GM23338 (cell line): ENCODE data around the gene MAD1L1. TPM values are rescaled to one million over a fixed set of nuclear protein-coding genes. Genes with fewer than 3 reads are reported as not detected.

ENCODE experiments used
- ATAC-seq: fragments of 200-7000 bp; cut with Tn5 transposase; 3 replicates; pipeline ENCODE4 v1.9.1; 2020
- DNase-seq: peaks from one replicate; pipeline ENCODE4 v3.0.0-alpha.2; 2015; ENCODE audit warnings: low spot score
- H2AFZ ChIP-seq: fragments of 200-600 bp; sonication (generic); 2 replicates; pipeline ENCODE4 v1.8.0; 2016; ENCODE audit warnings: antibody characterized with exemption, mild to moderate bottlenecking, moderate library complexity
- H3F3A ChIP-seq: fragments of 200-600 bp; sonication (generic); replicated peaks from 2 replicates; pipeline ENCODE4 v1.8.0; 2017; ENCODE audit warnings: antibody characterized with exemption, mixed run types, low read depth
- H3K27ac ChIP-seq: fragments of 200-600 bp; sonication (generic); 2 replicates; pipeline ENCODE4 v1.6.1; 2016; ENCODE audit warnings: low read depth
- H3K27me3 ChIP-seq: fragments of 200-600 bp; sonication (generic); 2 replicates; pipeline ENCODE4 v1.8.0; 2016; ENCODE audit warnings: mild to moderate bottlenecking, mixed run types, moderate library complexity; ENCODE audit not compliant: insufficient read depth
- H3K36me3 ChIP-seq: fragments of 200-600 bp; sonication (generic); 2 replicates; pipeline ENCODE4 v1.8.0; 2016; ENCODE audit warnings: mild to moderate bottlenecking; ENCODE audit not compliant: insufficient read depth
- H3K4me1 ChIP-seq: fragments of 200-600 bp; sonication (generic); 2 replicates; pipeline ENCODE4 v1.8.0; 2016; ENCODE audit warnings: mild to moderate bottlenecking, moderate library complexity; ENCODE audit not compliant: insufficient read depth
- H3K4me2 ChIP-seq: fragments of 200-600 bp; sonication (generic); 2 replicates; pipeline ENCODE4 v1.7.1; 2017; ENCODE audit warnings: mixed run types
- H3K4me3 ChIP-seq: fragments of 200-600 bp; sonication (generic); 2 replicates; pipeline ENCODE4 v1.6.1; 2016; ENCODE audit warnings: mixed run types
- H3K79me2 ChIP-seq: fragments of 200-600 bp; sonication (generic); replicated peaks from 2 replicates; pipeline ENCODE4 v1.8.0; 2017; ENCODE audit warnings: mild to moderate bottlenecking; ENCODE audit not compliant: insufficient read depth
- H3K9me2 ChIP-seq: fragments of 200-600 bp; sonication (generic); 2 replicates; pipeline ENCODE4 v1.8.0; 2017; ENCODE audit not compliant: insufficient read depth
- H4K20me1 ChIP-seq: fragments of 200-600 bp; sonication (generic); replicated peaks from 2 replicates; pipeline ENCODE4 v1.8.0; 2017; ENCODE audit warnings: mild to moderate bottlenecking; ENCODE audit not compliant: insufficient read depth
- H3K27ac Mint-ChIP-seq: 2 replicates; pipeline ENCODE4 v1.8.0; 2020; ENCODE audit warnings: inconsistent platforms, mild to moderate bottlenecking, moderate library complexity, mixed read lengths
- H3K27me3 Mint-ChIP-seq: 3 replicates; pipeline ENCODE4 v1.8.0; 2022; ENCODE audit warnings: low read depth, mild to moderate bottlenecking, moderate library complexity, mixed read lengths, inconsistent platforms; ENCODE audit not compliant: insufficient read depth, poor library complexity
- H3K36me3 Mint-ChIP-seq: 3 replicates; pipeline ENCODE4 v1.8.0; 2021; ENCODE audit warnings: low read depth, mild to moderate bottlenecking, inconsistent platforms, moderate library complexity, mixed read lengths
- H3K4me1 Mint-ChIP-seq: 3 replicates; pipeline ENCODE4 v1.8.0; 2020; ENCODE audit warnings: mild to moderate bottlenecking, inconsistent platforms, mixed read lengths
- H3K4me3 Mint-ChIP-seq: 3 replicates; pipeline ENCODE4 v1.8.0; 2021; ENCODE audit warnings: moderate library complexity, mild to moderate bottlenecking, inconsistent platforms, mixed read lengths
- H3K9me3 Mint-ChIP-seq: 3 replicates; pipeline ENCODE4 v1.8.0; 2020; ENCODE audit warnings: moderate library complexity, mild to moderate bottlenecking, inconsistent platforms, mixed read lengths
- CREB1 ChIP-seq: fragments of 250-450 bp; sonication (Bioruptor Pico); IDR thresholded peaks from 2 replicates; pipeline ENCODE4 v1.5.0; 2020; ENCODE audit warnings: low read depth, mild to moderate bottlenecking, moderate library complexity
- CTCF ChIP-seq, 2 experiments: fragments of 200-600 bp in 1 of 2; sonication (generic) in 1 of 2; conservative IDR thresholded peaks; 2 replicates each; pipeline versions ENCODE4 v1.5.1 to v1.6.1; 2016 to 2017; ENCODE audit warnings: antibody characterized with exemption in 2 of 2, low read depth in 2 of 2, mild to moderate bottlenecking in 2 of 2, moderate library complexity in 1 of 2
- ETS1 ChIP-seq: IDR thresholded peaks from 2 replicates; pipeline ENCODE4 v1.6.1; 2016; ENCODE audit warnings: antibody characterized with exemption
- EZH2 ChIP-seq: fragments of 200-600 bp; sonication (generic); IDR thresholded peaks from one replicate; pipeline ENCODE4 v1.8.0; 2017; ENCODE audit warnings: antibody characterized with exemption, mild to moderate bottlenecking, low read depth; ENCODE audit not compliant: unreplicated experiment
- EZH2phosphoT487 ChIP-seq: fragments of 200-600 bp; sonication (generic); IDR thresholded peaks from one replicate; pipeline ENCODE4 v1.8.1; 2018; ENCODE audit warnings: antibody characterized with exemption; ENCODE audit not compliant: unreplicated experiment
- JUNB ChIP-seq: IDR thresholded peaks from one replicate; pipeline ENCODE4 v1.6.1; 2016; ENCODE audit warnings: antibody characterized with exemption; ENCODE audit not compliant: unreplicated experiment
- NANOG ChIP-seq: IDR thresholded peaks from 2 replicates; pipeline ENCODE4 v1.6.1; 2016; ENCODE audit warnings: antibody characterized with exemption, borderline replicate concordance
- POLR2AphosphoS5 ChIP-seq: IDR thresholded peaks from 2 replicates; pipeline ENCODE4 v1.6.1; 2016; ENCODE audit warnings: antibody characterized with exemption, low read depth
- REST ChIP-seq: IDR thresholded peaks from one replicate; pipeline ENCODE4 v1.6.1; 2018; ENCODE audit warnings: antibody characterized with exemption; ENCODE audit not compliant: unreplicated experiment
- STAT1 ChIP-seq: IDR thresholded peaks from one replicate; pipeline ENCODE4 v1.6.1; 2016; ENCODE audit warnings: antibody characterized with exemption; ENCODE audit not compliant: unreplicated experiment
- ZNF114 ChIP-seq: fragments of 250-450 bp; sonication (Bioruptor Pico); IDR thresholded peaks from 2 replicates; pipeline ENCODE4 v1.5.0; 2020; ENCODE audit warnings: mild to moderate bottlenecking, moderate library complexity
- ZNF331 ChIP-seq: fragments of 250-450 bp; sonication (Bioruptor Pico); IDR thresholded peaks from 2 replicates; pipeline ENCODE4 v1.5.0; 2020; ENCODE audit warnings: low read depth, mild to moderate bottlenecking, moderate library complexity
- ZNF462 ChIP-seq: fragments of 250-450 bp; sonication (Bioruptor Pico); IDR thresholded peaks from 2 replicates; pipeline ENCODE4 v1.5.0; 2020; ENCODE audit warnings: mild to moderate bottlenecking, moderate library complexity
- polyA plus RNA-seq: library from polyadenylated mRNA; unstranded; fragments of >200 nt; fragmentation: Nextera tagmentation; extraction: Ambion mirVana; gene quantifications from 2 replicates; pipeline ENCODE4 v1.2.1, GENCODE V29; 2016
- total RNA-seq: library from RNA; depleted of rRNA; stranded (reverse); fragments of >200 nt; shearing (Covaris generic); gene quantifications from 2 replicates; pipeline ENCODE4 v1.2.3, GENCODE V29; 2014

The MAD1L1 gene
- total and polyA plus RNA-seq, 2 experiments from 2014 or later: 40.3 to 59.3 TPM

GRCh38 chr7:2123916-2124315, 108.8 kb downstream of the MAD1L1 start:
- Histone ChIP-seq H3K4me3 (no peak overlapping the region), H3F3A (no peaks in the 10 kb centered on the region), H3K27me3 (no peaks in the 10 kb centered on the region), H4K20me1 (no peaks in the 10 kb centered on the region), H2AFZ (no peak overlapping the region), H3K4me1 (no peaks in the 10 kb centered on the region), H3K4me2 (no peak overlapping the region), H3K79me2 (no peaks in the 10 kb centered on the region), H3K36me3 (no peaks in the 10 kb centered on the region), H3K9me2 (no peaks in the 10 kb centered on the region), H3K27ac (no peak overlapping the region)
- no peaks in the 10 kb centered on the region; the same call in 2 of the 3 replicates for H3K36me3 Mint-ChIP-seq
- no peaks in the 10 kb centered on the region for H3K9me3 Mint-ChIP-seq
- H3K4me3 Mint-ChIP-seq: no peak overlapping the region
- no peaks in the 10 kb centered on the region for H3K4me1 Mint-ChIP-seq
- H3K27me3 Mint-ChIP-seq: peaks cover 10% of the 10 kb centered on the region
- 0 out of 2 replicates have a peak overlapping the region, but pooled peaks have one; percentile 44 for H3K27ac Mint-ChIP-seq
- TF ChIP-seq POLR2AphosphoS5 (no peak), STAT1 (no peak), NANOG (no peak), CREB1 (CRISPR knock-in tag) (no peak), REST (no peak), EZH2 (no peak), EZH2phosphoT487 (no peak), ZNF331 (CRISPR knock-in tag) (no peak), ZNF114 (CRISPR knock-in tag) (no peak), ETS1 (no peak), ZNF462 (CRISPR knock-in tag) (no peak), JUNB (no peak), CTCF (conservative IDR thresholded peaks at IDR 0.05; ENCODE audit: low read depth in 2 of 2) (no peak)
- ATAC-seq: no peak
- DNase-seq: no peak
